SK-MEL-5 (cell line): ENCODE data around the gene BRD7. TPM values are rescaled to one million over a fixed set of nuclear protein-coding genes. Genes with fewer than 3 reads are reported as not detected.

ENCODE experiments used
- DNase-seq: peaks from one replicate; pipeline ENCODE4 v3.0.0-alpha.2; 2016; ENCODE audit warnings: low read depth, low spot score
- in situ Hi-C: cut with HindIII; loops from 2 replicates; pipeline ENCODE4 v1.10.0; 2016; ENCODE audit warnings: low sequenced_read_pairs, high pct_unique_total_duplicates, low pct_unique_long_range_greater_than_20kb
- polyA plus RNA-seq, 2 experiments: library from polyadenylated mRNA; depleted of rRNA; stranded (reverse); fragments of >200 nt; gene quantifications; 2 replicates each; pipeline ENCODE4 v1.2.3, GENCODE V29; 2015
- total RNA-seq: library from RNA; depleted of rRNA; stranded (reverse); fragments of >200 nt; shearing (Covaris generic); gene quantifications from 2 replicates; pipeline ENCODE4 v1.2.3, GENCODE V29; 2014; rRNA removed

Gene BRD7
- 52.0 and 57.3 TPM in 2 replicates for total RNA-seq
- 37.1 and 54.8 TPM in 2 replicates for polyA plus RNA-seq (2015; cell fraction: cytosol; rRNA removed)
- polyA plus RNA-seq (2015; cell fraction: nucleus; rRNA removed) = 25.5 and 28.2 TPM in 2 replicates

DNA sequence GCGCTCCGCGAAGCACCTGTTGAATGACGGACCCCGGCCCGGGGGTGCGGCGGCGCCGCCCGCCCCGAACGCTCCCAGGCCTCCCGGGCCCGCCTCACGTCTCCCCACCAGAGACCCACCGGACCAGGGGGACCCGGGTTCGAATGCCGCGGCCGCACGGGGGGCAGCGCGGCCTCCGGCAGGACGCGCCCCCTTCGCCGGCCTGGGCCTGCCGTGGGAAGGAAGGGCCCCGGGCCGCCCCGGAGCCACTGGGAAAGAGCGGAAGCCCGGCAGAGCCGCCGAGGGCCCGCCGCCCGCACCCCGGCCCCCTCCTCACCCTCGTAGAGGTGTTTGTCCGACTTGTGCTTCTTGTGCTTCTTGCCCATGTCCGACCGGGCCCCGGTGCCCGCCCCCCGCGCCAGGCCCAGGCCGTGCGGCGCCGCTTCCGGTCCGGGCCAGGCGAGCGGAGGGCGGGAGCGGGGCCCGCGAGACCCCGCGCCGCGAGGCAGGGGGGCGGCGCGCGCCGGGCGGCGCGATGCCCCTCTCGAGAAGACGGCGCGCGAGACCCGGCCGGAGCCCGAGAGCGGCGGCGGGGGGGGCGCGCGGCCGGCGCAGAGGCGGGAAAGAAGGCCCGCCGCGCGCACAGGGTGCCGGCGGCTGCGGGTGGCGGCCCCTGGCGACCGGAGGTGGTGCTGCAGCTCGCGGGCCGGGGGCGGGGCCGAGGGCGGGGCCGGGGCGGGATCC, at the start of gene BRD7:
Gene BRD7 (minus strand): TSS at position 579 of the 723 bp plus-strand sequence. CDS start 214 bp downstream, at position 365.
- peak; percentile 50 for DNase-seq
- in situ Hi-C loops = no loop called here

- in situ Hi-C loops = no loop called here
- DNase-seq = no peak
Observed at GRCh38 chr16:50416388-50416787, 47.6 kb upstream of the BRD7 start.

DNA sequence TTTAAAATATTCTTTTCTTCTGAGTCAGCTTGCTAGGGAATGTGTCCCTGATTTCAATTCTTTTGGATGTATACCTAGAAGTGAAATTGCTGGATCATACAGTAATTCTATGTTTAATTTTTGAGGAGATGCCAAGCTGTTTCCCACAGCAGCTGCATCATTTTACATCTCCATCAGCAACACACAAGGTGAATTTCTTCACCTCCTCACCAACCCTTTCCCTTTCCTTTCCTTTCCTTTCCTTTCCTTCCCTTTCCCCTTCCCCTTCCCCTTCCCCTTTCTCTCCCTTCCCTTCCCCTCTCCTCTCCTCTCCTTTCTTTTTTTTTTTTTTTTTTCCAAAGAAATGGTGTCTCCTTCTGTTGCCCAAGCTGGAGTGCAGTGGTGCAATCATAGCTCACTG, 45.4 kb upstream of the BRD7 start:
- DNase-seq = no peak
- in situ Hi-C loops = no loop called here

GRCh38 chr16:50411034-50411433, 42.2 kb upstream of the BRD7 start:
- in situ Hi-C loops = no loop called here
- no peak for DNase-seq

DNA sequence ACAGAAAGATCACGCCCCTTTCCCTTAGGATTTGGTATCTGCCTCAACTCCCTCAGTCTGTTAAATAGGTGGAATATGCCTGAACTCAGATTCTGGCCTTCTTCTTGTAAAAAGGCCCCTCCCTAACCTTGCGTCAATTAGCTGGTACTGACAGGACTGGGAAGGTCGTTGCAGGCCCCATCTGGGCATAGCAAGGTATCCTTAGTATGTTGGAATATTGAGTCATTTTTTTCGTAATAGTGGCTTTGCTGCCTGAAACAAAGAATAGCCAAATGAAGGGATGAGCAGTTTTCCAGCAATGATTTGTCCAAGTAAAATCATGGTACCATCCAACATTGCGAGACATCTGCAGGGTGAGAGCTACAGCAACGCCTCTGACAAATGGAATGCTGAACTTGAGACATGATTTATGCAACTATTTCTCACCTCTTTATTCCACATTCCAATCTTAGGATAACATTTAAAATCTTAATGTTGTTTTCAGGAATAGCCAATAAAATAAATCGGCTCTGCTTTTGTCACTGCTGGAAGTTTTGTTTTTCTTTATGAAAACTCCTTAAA, 39.3 kb upstream of the BRD7 start:
- in situ Hi-C loops = no loop called here
- DNase-seq = no peak

- in situ Hi-C loops = no loop called here
- DNase-seq = no peak
Observed at GRCh38 chr16:50407351-50407750, 38.6 kb upstream of the BRD7 start.

DNA sequence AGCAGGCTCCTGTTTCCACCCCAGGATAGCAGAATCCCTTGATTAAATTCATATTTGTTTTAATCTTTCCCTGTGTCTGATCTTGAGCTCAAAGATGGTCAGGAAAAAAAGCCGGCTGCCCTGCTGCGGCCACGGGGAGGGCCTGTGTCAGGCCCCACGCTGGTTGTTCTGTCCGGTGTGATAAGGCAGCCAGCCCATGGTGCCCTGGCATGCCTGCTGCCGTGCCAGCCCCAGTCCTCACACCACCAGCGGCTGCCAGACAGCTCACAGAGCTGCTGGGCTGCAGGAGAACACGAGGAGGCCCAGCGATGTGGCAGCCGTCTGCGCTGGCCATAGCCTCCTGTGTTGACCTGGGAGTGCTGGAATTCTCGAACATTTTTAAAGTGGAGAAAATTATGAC, 34.7 kb upstream of the BRD7 start:
- in situ Hi-C loops = no loop called here
- DNase-seq = no peak

- in situ Hi-C loops = no loop called here
- no peak for DNase-seq
Observed at GRCh38 chr16:50402298-50402895, 33.6 kb upstream of the BRD7 start.

DNA sequence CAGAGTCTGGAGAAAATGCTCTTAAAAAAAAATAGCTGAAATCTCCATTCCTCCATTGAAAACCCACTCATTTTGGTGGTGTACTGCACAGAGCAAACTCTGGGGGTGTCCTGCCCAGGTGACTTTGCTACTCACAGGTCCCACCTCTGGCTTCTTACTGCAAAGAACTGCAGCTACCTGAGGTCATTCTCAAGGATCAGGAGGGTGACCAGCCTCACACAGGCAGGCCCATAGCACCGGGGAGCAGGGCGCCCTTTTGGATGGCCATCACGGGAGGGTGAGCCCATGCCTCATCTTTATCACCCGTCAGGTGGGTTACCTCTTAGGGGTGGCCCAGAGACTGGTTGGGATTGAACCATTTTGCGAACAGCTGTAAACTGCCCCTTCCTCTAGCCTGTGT, 32.6 kb upstream of the BRD7 start:
- in situ Hi-C loops = no loop called here
- no peak for DNase-seq

DNA sequence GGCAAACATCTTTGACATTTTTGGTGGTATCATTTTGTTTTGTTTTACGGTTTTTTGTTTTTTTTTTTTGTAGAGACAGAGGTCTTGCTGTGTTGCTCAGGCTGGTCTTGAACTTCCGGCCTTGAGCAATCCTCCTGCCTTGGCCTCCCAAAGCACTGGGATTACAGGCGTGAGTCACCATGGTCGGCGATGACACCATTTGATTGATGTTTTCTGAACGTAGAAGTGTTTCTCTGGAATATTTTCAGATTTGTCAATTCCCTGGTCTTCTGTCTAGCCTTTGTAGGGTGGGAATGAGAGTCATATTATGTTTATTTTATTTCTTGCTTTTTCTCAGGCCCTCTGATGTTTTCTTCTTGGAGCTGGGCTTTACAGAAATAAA, 32.2 kb upstream of the BRD7 start:
- in situ Hi-C loops = no loop called here
- DNase-seq = no peak

DNA sequence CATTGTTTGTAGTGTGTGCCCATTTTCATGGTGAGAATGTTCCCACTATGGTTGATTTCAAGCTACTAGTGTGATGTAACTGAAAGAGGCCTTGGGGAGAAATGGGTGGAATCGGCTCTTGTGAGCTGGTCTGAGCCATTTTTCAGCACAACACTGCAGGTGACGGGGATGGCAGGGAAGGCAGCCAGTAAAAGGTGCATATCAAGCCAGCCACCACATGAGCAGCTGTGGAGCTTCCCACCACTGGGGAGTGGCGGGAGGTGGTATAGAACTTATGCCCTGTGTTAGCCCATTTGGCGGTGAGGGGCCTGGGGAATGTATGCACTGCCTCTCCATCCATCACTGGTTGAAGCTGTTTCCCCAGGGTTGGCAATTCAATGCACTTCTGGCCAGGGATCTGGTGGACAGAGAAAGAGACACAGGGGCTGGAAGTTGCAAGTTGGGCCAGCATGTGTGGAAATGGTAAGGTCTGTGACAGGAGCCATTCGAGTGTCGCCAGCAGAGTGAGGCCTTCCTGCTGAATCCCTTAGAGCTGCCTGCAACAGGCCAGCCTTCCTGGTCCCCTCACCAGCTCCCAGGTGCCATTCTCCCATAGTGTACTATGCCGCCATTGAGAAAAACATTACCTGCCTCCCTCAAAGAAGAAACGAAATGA, 31.7 kb upstream of the BRD7 start:
- in situ Hi-C loops = no loop called here
- DNase-seq = no peak

GRCh38 chr16:50399411-50399810, 30.6 kb upstream of the BRD7 start:
- in situ Hi-C loops = no loop called here
- DNase-seq = no peak

- in situ Hi-C loops = no loop called here
- DNase-seq = no peak
Observed at GRCh38 chr16:50398336-50398735, 29.5 kb upstream of the BRD7 start.

GRCh38 chr16:50396761-50397535, 28.2 kb upstream of the BRD7 start:
- in situ Hi-C loops = no loop called here
- DNase-seq = no peak

DNA sequence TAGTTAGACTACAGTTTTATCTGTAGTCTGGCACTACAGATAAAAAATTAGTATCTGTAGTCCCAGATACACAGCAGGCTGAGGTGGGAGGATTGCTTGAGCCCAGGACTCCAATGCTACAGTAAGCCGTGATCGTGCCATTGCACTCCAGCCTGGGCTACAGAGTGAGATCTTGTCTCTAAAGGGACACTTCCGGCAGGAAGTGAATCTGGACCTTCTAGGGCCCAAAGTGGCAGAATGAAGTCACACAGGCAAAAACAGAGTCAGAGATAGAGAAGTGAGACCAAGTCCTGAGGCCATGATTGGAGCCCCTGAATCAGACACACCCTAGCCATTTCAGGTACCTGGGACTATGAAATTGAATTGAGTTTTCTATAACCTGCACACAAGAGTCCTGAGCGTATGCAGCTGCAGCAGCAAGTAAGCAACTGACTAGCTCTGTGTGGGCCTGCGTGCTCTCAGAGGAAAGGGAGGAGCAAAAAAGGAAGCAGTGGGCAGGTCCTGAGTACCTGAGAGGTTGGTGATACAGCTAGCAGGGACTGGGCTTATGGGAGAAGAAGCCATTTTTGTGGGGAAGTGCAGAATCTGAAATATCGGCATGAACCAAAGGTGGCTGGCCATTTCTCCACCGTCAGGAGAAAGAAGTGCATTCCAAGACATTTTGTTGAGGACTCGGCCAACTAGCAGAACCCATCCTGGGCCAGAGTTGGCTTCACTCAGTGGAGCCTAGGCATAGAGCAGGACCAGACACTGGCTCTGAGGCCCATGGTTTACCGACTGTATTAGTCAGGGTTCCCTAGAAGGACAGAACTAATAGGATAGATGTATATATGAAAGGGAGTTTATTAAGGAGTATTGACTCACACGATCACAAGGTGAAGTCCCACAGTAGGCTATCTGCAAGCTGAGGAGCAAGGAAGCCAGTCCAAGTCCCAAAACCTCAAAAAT, 27.2 kb upstream of the BRD7 start:
- DNase-seq = no peak
- in situ Hi-C loops = no loop called here

DNA sequence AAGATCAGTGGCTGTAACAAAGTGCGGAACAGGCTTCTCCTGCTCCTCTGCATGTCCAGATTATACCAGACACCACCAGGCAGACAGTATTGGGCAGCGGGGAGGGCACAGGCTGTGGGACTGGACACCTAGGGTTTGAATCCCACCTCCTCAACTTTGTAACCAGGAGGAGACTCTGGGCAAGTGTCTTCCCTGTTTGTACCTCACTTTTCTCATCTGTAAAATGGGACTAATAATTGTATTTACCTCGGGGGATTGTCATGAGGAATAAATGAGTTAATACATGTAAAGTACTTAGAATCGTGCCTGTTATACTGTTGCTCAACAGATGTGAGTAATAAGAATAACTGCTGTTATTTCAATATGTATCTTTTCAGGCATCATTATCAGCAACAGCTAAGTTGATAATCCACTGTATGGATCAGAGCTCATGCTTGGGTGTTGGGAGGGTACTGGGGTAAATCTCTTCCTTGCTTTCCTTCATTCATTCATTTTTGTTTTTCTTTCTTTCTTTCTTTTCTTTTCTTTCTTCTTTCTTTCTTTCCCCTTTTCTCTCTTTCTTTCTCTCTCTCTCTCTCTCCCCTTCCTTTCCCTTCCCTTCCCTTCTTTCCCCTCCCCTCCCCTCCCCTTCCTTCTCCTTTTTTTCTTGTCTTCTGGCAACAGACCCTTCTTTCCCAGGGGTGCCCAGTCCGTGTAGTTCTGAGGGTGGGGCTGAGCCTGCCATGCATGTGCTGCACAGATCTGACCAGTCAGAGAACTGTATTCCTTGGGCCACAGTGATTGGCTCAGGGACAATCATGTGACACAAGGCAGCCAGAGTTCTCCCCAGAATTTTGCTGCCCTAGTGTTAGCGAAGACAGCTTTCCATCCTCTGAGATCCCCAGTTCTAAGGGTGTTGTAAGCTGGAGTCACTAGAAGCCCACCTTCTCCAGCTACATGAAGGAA, 25.3 kb upstream of the BRD7 start:
- in situ Hi-C loops = no loop called here
- no peak for DNase-seq
